AG10803 (cell line): ENCODE measurements around the gene CDA.

Experiments used
- DNase-seq: peaks from one replicate; pipeline ENCODE4 v3.0.0; 2010; ENCODE audit warnings: low read depth
- H3K4me3 ChIP-seq: 2 replicates; pipeline ENCODE4 v1.5.1; 2011; ENCODE audit warnings: mild to moderate bottlenecking, low read length, control low read depth
- CTCF ChIP-seq: conservative IDR thresholded peaks from 2 replicates; pipeline ENCODE4 v1.5.1; 2011; ENCODE audit warnings: mild to moderate bottlenecking, low read length, control low read depth, inconsistent platforms

CDA gene

GRCh38 chr1:20645414-20645813 is 56.5 kb downstream of the CDA start:
- no peak overlapping the region for H3K4me3 ChIP-seq
- DNase-seq: no peak
- TF ChIP-seq CTCF: no peak

DNA sequence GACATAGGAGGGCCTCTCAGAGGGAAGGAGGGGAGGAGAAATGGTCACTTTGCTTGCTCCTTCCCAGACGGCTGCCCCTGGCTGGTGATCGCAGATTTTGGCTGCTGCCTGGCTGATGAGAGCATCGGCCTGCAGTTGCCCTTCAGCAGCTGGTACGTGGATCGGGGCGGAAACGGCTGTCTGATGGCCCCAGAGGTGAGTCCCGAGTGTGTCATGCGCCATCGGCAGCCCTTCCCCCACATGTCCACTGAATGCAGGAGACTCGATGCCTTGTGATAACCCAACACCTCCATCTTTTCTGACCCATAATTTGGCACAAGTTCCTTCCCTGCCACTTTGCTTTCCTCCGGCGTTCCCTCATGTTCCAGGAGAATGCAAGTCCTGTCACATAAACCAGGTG is 59.5 kb downstream of the CDA start:
- TF ChIP-seq CTCF: no peak
- no peak overlapping the region for H3K4me3 ChIP-seq
- no peak for DNase-seq

DNA sequence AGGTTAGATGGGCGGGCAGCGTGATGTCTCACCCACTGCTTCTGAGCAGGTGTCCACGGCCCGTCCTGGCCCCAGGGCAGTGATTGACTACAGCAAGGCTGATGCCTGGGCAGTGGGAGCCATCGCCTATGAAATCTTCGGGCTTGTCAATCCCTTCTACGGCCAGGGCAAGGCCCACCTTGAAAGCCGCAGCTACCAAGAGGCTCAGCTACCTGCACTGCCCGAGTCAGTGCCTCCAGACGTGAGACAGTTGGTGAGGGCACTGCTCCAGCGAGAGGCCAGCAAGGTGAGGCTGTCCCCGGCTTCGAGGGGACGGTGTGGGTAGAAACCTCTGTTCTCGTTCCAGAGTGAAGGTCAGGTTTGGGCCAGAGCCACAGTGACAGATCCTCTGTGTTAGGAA is 60.0 kb downstream of the CDA start:
- TF ChIP-seq CTCF: no peak
- H3K4me3 ChIP-seq: no peak overlapping the region
- DNase-seq: no peak

DNA sequence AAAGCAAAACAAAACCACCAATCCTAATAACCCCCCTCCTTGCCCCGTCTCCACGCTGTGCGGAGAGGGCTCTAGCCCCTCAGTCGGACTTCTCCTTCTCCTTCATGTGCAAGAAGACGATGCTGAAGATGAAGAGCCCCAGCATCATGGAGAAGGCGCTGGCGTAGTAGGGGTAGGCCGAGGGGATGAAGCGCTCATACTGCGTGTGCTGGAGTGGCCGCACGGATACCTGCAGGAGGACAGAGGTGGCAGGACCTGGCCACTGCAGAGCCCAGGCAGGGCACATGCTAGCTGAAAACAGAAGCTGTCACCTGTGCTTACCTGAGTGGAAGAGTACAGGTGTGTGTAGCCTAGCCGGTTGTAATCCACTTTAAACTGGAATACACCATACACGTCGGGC is 63.4 kb downstream of the CDA start:
- TF ChIP-seq CTCF: no peak
- no peak overlapping the region for H3K4me3 ChIP-seq
- no peak for DNase-seq

DNA sequence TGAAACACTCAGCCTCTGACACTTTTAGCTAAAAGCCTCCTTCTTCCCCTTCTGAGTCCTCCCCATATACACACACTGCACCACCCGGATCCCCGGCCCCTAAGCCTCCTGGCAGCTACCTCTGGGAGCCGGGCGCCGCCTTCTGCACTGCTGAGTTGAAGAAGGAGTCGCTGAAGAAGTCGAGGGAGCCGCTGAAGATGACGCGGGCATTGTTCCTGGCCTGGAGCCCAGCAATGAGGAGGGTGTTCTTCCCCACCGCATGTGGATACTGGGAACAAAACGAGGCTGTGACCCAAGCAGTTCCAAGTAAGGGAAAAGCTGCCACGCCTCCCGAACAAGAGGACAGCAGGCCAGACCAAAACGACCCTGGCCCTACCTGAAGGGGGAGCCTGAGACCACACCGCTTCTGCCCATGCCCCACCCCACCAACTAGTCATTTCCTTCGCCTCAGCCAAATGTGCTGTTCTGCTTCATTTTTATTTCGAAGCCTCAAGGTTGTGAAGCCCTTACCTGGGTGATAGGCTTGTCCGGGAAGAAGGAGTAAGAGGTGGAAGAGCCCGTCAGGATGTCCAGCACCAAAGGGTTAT is 65.3 kb downstream of the CDA start:
- DNase-seq: no peak
- TF ChIP-seq CTCF: no peak
- H3K4me3 ChIP-seq: no peak overlapping the region

DNA sequence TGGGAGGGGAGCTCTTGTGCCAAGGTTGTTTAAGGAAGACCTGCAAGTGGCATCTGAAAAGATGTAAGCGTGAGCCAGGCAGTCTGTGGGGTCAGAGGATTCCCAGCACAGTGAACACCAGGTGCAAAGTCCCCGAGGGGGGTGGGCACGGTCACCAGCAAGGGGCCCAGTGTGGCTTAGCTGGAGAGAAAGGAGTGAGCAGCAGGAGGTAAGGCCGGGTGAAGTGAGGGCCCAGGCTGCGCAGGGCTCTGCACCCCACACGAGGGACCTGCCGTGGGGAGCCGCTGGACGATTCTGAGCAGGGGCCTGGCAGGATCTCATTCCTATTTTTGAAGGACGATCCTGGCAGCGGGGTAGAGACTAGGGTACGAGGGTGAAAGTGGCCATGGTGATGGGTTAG is 68.1 kb downstream of the CDA start:
- no peak overlapping the region for H3K4me3 ChIP-seq
- TF ChIP-seq CTCF: no peak
- DNase-seq: no peak

GRCh38 chr1:20658166-20658915 is 69.4 kb downstream of the CDA start:
- no peak for TF ChIP-seq CTCF
- no peak overlapping the region for H3K4me3 ChIP-seq
- DNase-seq: no peak
